HEK293T (cell line): ENCODE results near the gene HBA1.

Source experiments
- ARNT ChIP-seq: fragments of 450-650 bp; IDR thresholded peaks from 2 replicates; pipeline ENCODE4 v1.6.1; 2017; ENCODE audit warnings: mild to moderate bottlenecking
- BHLHE40 ChIP-seq: fragments of 450-650 bp; IDR thresholded peaks from 2 replicates; pipeline ENCODE4 v1.6.1; 2016; ENCODE audit warnings: mild to moderate bottlenecking, moderate library complexity, borderline replicate concordance
- ELF4 ChIP-seq: fragments of 450-650 bp; IDR thresholded peaks from 2 replicates; pipeline ENCODE4 v1.6.1; 2017; ENCODE audit warnings: antibody characterized with exemption
- FOXA1 ChIP-seq: fragments of 450-650 bp; IDR thresholded peaks from 2 replicates; pipeline ENCODE4 v1.6.1; 2016; ENCODE audit warnings: mild to moderate bottlenecking
- FOXK2 ChIP-seq: fragments of 450-650 bp; IDR thresholded peaks from 2 replicates; pipeline ENCODE4 v1.6.1; 2016; ENCODE audit warnings: mild to moderate bottlenecking
- FOXM1 ChIP-seq: fragments of 450-650 bp; IDR thresholded peaks from 2 replicates; pipeline ENCODE4 v1.6.1; 2017; ENCODE audit warnings: mild to moderate bottlenecking, borderline replicate concordance
- HDGF ChIP-seq: fragments of 450-650 bp; IDR thresholded peaks from 2 replicates; pipeline ENCODE4 v1.6.1; 2017; ENCODE audit warnings: antibody characterized with exemption, borderline replicate concordance
- L3MBTL2 ChIP-seq: fragments of 450-650 bp; conservative IDR thresholded peaks from 2 replicates; pipeline ENCODE4 v1.6.1; 2016; ENCODE audit warnings: mild to moderate bottlenecking
- NFRKB ChIP-seq: fragments of 450-650 bp; IDR thresholded peaks from 2 replicates; pipeline ENCODE4 v1.6.1; 2016; ENCODE audit warnings: mild to moderate bottlenecking, moderate library complexity
- SP1 ChIP-seq: fragments of 450-650 bp; IDR thresholded peaks from 2 replicates; pipeline ENCODE4 v1.6.1; 2017
- TARDBP ChIP-seq: fragments of 450-650 bp; IDR thresholded peaks from 2 replicates; pipeline ENCODE4 v1.6.1; 2016
- TF ChIP-seq, protein P1 (sequence below): fragments of 450-650 bp; IDR thresholded peaks from 2 replicates; pipeline ENCODE4 v1.6.1; 2016

DNA sequence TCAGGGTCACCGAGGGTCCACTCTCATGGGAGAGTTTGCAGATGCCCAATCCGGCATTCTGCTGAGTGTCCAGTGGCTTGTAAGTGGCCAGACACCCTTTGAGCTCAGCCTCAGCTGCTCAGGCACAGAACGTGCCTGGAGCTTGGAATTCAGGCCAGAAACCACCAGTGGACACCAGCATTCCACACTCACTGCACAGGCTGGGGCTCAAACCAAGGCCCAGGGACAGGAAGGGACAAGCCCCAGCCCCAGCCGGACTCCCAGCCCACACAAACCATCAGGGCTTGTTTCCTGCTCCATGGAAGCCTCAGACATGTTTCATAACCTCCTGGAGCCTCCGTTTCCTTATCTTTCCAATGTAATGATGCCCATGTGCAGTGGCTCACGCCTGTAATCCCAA, 33.0 kb upstream of the HBA1 start:
- no peak for TF ChIP-seq BHLHE40
- no peak for TF ChIP-seq L3MBTL2
- TF ChIP-seq FOXA1: no peak
- TF ChIP-seq SP1: no peak
- TF ChIP-seq NFRKB: no peak
- TF ChIP-seq, protein P1, sequence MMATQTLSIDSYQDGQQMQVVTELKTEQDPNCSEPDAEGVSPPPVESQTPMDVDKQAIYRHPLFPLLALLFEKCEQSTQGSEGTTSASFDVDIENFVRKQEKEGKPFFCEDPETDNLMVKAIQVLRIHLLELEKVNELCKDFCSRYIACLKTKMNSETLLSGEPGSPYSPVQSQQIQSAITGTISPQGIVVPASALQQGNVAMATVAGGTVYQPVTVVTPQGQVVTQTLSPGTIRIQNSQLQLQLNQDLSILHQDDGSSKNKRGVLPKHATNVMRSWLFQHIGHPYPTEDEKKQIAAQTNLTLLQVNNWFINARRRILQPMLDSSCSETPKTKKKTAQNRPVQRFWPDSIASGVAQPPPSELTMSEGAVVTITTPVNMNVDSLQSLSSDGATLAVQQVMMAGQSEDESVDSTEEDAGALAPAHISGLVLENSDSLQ: no peak
- TF ChIP-seq HDGF: no peak
- TF ChIP-seq FOXK2: no peak
- no peak for TF ChIP-seq FOXM1
- TF ChIP-seq ELF4: no peak
- TF ChIP-seq ARNT: no peak
- no peak for TF ChIP-seq TARDBP
